ENCODE measurements around the gene SH2D4B. TPM values are rescaled to one million over a fixed set of nuclear protein-coding genes. Genes with fewer than 3 reads are reported as not detected.

The SH2D4B gene
- total and polyA plus RNA-seq, 2 experiments from 2014 or later, result not detected

- no peak overlapping the region for H2AFZ ChIP-seq
- H4K20me1 ChIP-seq (ENCODE audit: insufficient read depth, poor library complexity, severe bottlenecking), result no peaks in the 10 kb centered on the region
- no peak overlapping the region for H3K4me2 ChIP-seq
- no peaks in the 10 kb centered on the region for H3K36me3 ChIP-seq (replicated peaks; ENCODE audit: insufficient read depth, low read depth)
- no peaks in the 10 kb centered on the region for H3K9me3 ChIP-seq (ENCODE audit: low read depth)
- DNase-seq (ENCODE audit: low spot score), result no peak
- H3K27ac ChIP-seq, result no peak overlapping the region
- WGBS (ENCODE audit: low lambda C conversion rate, missing lambda C conversion rate), result 76% methylated on average over 5 of the region's 5 CpGs
- H3K9me2 ChIP-seq (replicated peaks; ENCODE audit: insufficient read depth), result no peaks in the 10 kb centered on the region
- TF ChIP-seq EZH2phosphoT487 (IDR thresholded peaks at IDR 0.05; ENCODE audit: low read depth, severe bottlenecking, unreplicated experiment) (no peak), EZH2 (IDR thresholded peaks at IDR 0.05; ENCODE audit: borderline replicate concordance) (no peak), CTCF (IDR thresholded peaks at IDR 0.05; ENCODE audit: poor library complexity) (no peak)
- no peaks in the 10 kb centered on the region for H3K79me2 ChIP-seq
- H3K4me3 ChIP-seq, result no peak overlapping the region
- H3K27me3 ChIP-seq, result no peaks in the 10 kb centered on the region
- H3K4me1 ChIP-seq (ENCODE audit: insufficient read depth), result no peaks in the 10 kb centered on the region
Observed at GRCh38 chr10:80589726-80590373, 52.1 kb downstream of the SH2D4B start.

GRCh38 chr10:80590585-80591125 is 53.0 kb downstream of the SH2D4B start:
- Histone ChIP-seq H3K4me2 (no peak overlapping the region), H3K4me1 (ENCODE audit: insufficient read depth) (no peaks in the 10 kb centered on the region), H2AFZ (no peak overlapping the region), H3K27ac (no peak overlapping the region), H4K20me1 (ENCODE audit: insufficient read depth, poor library complexity, severe bottlenecking) (no peaks in the 10 kb centered on the region), H3K9me2 (replicated peaks; ENCODE audit: insufficient read depth) (no peaks in the 10 kb centered on the region), H3K27me3 (no peaks in the 10 kb centered on the region), H3K79me2 (no peaks in the 10 kb centered on the region), H3K36me3 (replicated peaks; ENCODE audit: insufficient read depth, low read depth) (no peaks in the 10 kb centered on the region), H3K4me3 (no peak overlapping the region), H3K9me3 (ENCODE audit: low read depth) (no peaks in the 10 kb centered on the region)
- no peak for DNase-seq (ENCODE audit: low spot score)
- WGBS (ENCODE audit: low lambda C conversion rate, missing lambda C conversion rate), result 90% methylated on average over 3 of the region's 3 CpGs
- TF ChIP-seq EZH2 (IDR thresholded peaks at IDR 0.05; ENCODE audit: borderline replicate concordance) (no peak), CTCF (IDR thresholded peaks at IDR 0.05; ENCODE audit: poor library complexity) (no peak), EZH2phosphoT487 (IDR thresholded peaks at IDR 0.05; ENCODE audit: low read depth, severe bottlenecking, unreplicated experiment) (no peak)

GRCh38 chr10:80596391-80597257 is 58.9 kb downstream of the SH2D4B start:
- TF ChIP-seq EZH2 (IDR thresholded peaks at IDR 0.05; ENCODE audit: borderline replicate concordance) (no peak), CTCF (IDR thresholded peaks at IDR 0.05; ENCODE audit: poor library complexity) (peak; percentile 45), EZH2phosphoT487 (IDR thresholded peaks at IDR 0.05; ENCODE audit: low read depth, severe bottlenecking, unreplicated experiment) (no peak)
- H3K4me1 ChIP-seq (ENCODE audit: insufficient read depth), result no peaks in the 10 kb centered on the region
- H3K4me2 ChIP-seq, result no peak overlapping the region
- H3K4me3 ChIP-seq, result no peak overlapping the region
- no peaks in the 10 kb centered on the region for H3K27me3 ChIP-seq
- DNase-seq (ENCODE audit: low spot score), result peak; percentile 44
- H3K9me2 ChIP-seq (replicated peaks; ENCODE audit: insufficient read depth), result no peaks in the 10 kb centered on the region
- H3K27ac ChIP-seq, result no peak overlapping the region
- H3K79me2 ChIP-seq, result no peaks in the 10 kb centered on the region
- 71% methylated on average over 15 of the region's 15 CpGs for WGBS (ENCODE audit: low lambda C conversion rate, missing lambda C conversion rate)
- no peaks in the 10 kb centered on the region for H4K20me1 ChIP-seq (ENCODE audit: insufficient read depth, poor library complexity, severe bottlenecking)
- no peak overlapping the region for H2AFZ ChIP-seq
- H3K9me3 ChIP-seq (ENCODE audit: low read depth), result no peaks in the 10 kb centered on the region
- no peaks in the 10 kb centered on the region for H3K36me3 ChIP-seq (replicated peaks; ENCODE audit: insufficient read depth, low read depth)

Data from hepatocyte (in vitro differentiated cells).